H1 (cell line): ENCODE results near the gene ZNF366. TPM values are rescaled to one million over a fixed set of nuclear protein-coding genes. Genes with fewer than 3 reads are reported as not detected.

Experiments used
- CTCF ChIA-PET: fragments of 300-600 bp; sonication (Branson Sonifier 250); formaldehyde crosslinking; loops from one replicate; lab custom pipeline; 2021; ENCODE audit not compliant: partially characterized antibody; lab: Charles Lee
- POLR2A ChIA-PET: fragments of 300-600 bp; sonication (Branson Sonifier 250); formaldehyde crosslinking; loops from one replicate; lab custom pipeline; 2021; ENCODE audit warnings: inconsistent platforms; ENCODE audit not compliant: partially characterized antibody; lab: Charles Lee
- DNase-seq, 2 experiments: peaks; one replicate each; pipeline versions ENCODE4 v3.0.0 to v3.0.0-alpha.2; 2010 to 2022; ENCODE audit warnings: low spot score in 2 of 2, low read depth in 1 of 2, mixed read lengths in 1 of 2
- FAIRE-seq: peaks from 2 replicates; lab custom pipeline; 2011; peaks lifted over from hg19 to GRCh38; lab: Jason Lieb, UNC
- H2AFZ ChIP-seq: 2 replicates; pipeline ENCODE4 v1.8.1; 2012; ENCODE audit warnings: low read length, inconsistent platforms
- H2AK5ac ChIP-seq: 2 replicates; pipeline ENCODE4 v1.6.1; 2013; ENCODE audit warnings: low read depth, low read length
- H2BK120ac ChIP-seq: replicated peaks from 2 replicates; pipeline ENCODE3; 2013; ENCODE audit warnings: low read depth, low read length, inconsistent platforms
- H2BK12ac ChIP-seq: 2 replicates; pipeline ENCODE4 v1.6.1; 2013; ENCODE audit warnings: low read depth, low read length
- H2BK15ac ChIP-seq: 2 replicates; pipeline ENCODE4 v1.6.1; 2013; ENCODE audit warnings: low read length
- H2BK20ac ChIP-seq: 2 replicates; pipeline ENCODE4 v1.6.1; 2013; ENCODE audit warnings: low read length
- H2BK5ac ChIP-seq: 2 replicates; pipeline ENCODE4 v1.6.1; 2013; ENCODE audit warnings: low read depth, low read length
- H3K14ac ChIP-seq: 2 replicates; pipeline ENCODE4 v1.6.1; 2013; ENCODE audit warnings: inconsistent platforms; ENCODE audit not compliant: insufficient read length
- H3K18ac ChIP-seq: 2 replicates; pipeline ENCODE4 v1.6.1; 2013; ENCODE audit warnings: low read length; ENCODE audit errors: extremely low read depth
- H3K23ac ChIP-seq: 2 replicates; pipeline ENCODE4 v1.6.1; 2013; ENCODE audit warnings: inconsistent platforms; ENCODE audit not compliant: insufficient read length
- H3K23me2 ChIP-seq: 2 replicates; pipeline ENCODE4 v1.6.1; 2013; ENCODE audit warnings: low read depth, low read length
- H3K27ac ChIP-seq: 2 replicates; pipeline ENCODE4 v1.6.1; 2011; ENCODE audit warnings: low read depth, low read length, inconsistent platforms
- H3K27me3 ChIP-seq, 4 experiments: replicated peaks in 1 of 4; 1 replicate in 1 of 4; 2 replicates in 3 of 4; pipeline versions ENCODE4 v1.6.1 to v1.8.1; 2011 to 2013; ENCODE audit warnings: low read length in 3 of 4, mild to moderate bottlenecking in 3 of 4, inconsistent platforms in 2 of 4, mixed read lengths in 2 of 4, moderate library complexity in 1 of 4; ENCODE audit not compliant: control insufficient read depth in 3 of 4, insufficient read depth in 3 of 4; ENCODE audit errors: extremely low read depth in 1 of 4
- H3K36me3 ChIP-seq, 4 experiments: 2 replicates each; pipeline versions ENCODE4 v1.6.1 to v1.8.1; 2011 to 2013; ENCODE audit warnings: mild to moderate bottlenecking in 4 of 4, low read length in 3 of 4, moderate library complexity in 2 of 4, control low read depth in 1 of 4, inconsistent platforms in 1 of 4; ENCODE audit not compliant: insufficient read depth in 4 of 4, control insufficient read depth in 2 of 4
- H3K4ac ChIP-seq: replicated peaks from 2 replicates; pipeline ENCODE3; 2013; ENCODE audit warnings: low read length, low read depth, mixed read lengths, inconsistent platforms; ENCODE audit not compliant: insufficient read length
- H3K4me1 ChIP-seq, 4 experiments: replicated peaks in 1 of 4; 1 replicate in 1 of 4; 2 replicates in 3 of 4; pipeline versions ENCODE4 v1.6.1 to v1.8.1; 2011 to 2013; ENCODE audit warnings: low read length in 3 of 4, inconsistent platforms in 2 of 4, mixed read lengths in 1 of 4; ENCODE audit not compliant: insufficient read depth in 4 of 4, control insufficient read depth in 3 of 4
- H3K4me2 ChIP-seq, 2 experiments: 2 replicates each; pipeline versions ENCODE4 v1.6.1 to v1.8.1; 2011 to 2013; ENCODE audit warnings: low read depth in 2 of 2, low read length in 2 of 2, control low read depth in 1 of 2, inconsistent platforms in 1 of 2, mild to moderate bottlenecking in 1 of 2; ENCODE audit not compliant: insufficient read depth in 1 of 2
- H3K4me3 ChIP-seq, 4 experiments: fragments of 200-600, 300-600 bp in 1 of 4; sonication (generic), shearing (Covaris generic), sonication (Bioruptor Twin) in 1 of 4; 2 replicates each; pipeline versions ENCODE4 v1.5.1 to v1.8.1; 2011 to 2016; ENCODE audit warnings: low read length in 4 of 4, low read depth in 3 of 4, control low read depth in 2 of 4, inconsistent platforms in 2 of 4, mild to moderate bottlenecking in 2 of 4, mixed read lengths in 1 of 4, moderate library complexity in 1 of 4; ENCODE audit not compliant: insufficient read depth in 2 of 4; ENCODE audit errors: extremely low read depth in 1 of 4
- H3K56ac ChIP-seq: replicated peaks from 2 replicates; pipeline ENCODE3; 2013; ENCODE audit warnings: low read depth, mild to moderate bottlenecking, mixed read lengths, low read length, inconsistent platforms; ENCODE audit not compliant: insufficient read length
- H3K79me1 ChIP-seq: 2 replicates; pipeline ENCODE4 v1.6.1; 2013; ENCODE audit warnings: low read depth, low read length, control low read depth
- H3K79me2 ChIP-seq, 2 experiments: 2 replicates each; pipeline versions ENCODE4 v1.6.1 to v1.8.1; 2012 to 2013; ENCODE audit warnings: low read length in 2 of 2, mild to moderate bottlenecking in 2 of 2, inconsistent platforms in 1 of 2; ENCODE audit not compliant: insufficient read depth in 2 of 2, control insufficient read depth in 1 of 2
- H3K9ac ChIP-seq, 4 experiments: replicated peaks in 1 of 4; 1 replicate in 1 of 4; 2 replicates in 3 of 4; pipeline versions ENCODE4 v1.6.1 to v1.8.1; 2011 to 2013; ENCODE audit warnings: low read depth in 3 of 4, low read length in 3 of 4, control low read depth in 2 of 4, mild to moderate bottlenecking in 2 of 4, moderate library complexity in 2 of 4, inconsistent platforms in 1 of 4; ENCODE audit errors: extremely low read depth in 1 of 4
- H3K9me3 ChIP-seq, 2 experiments: 2 replicates each; pipeline versions ENCODE4 v1.6.1 to v1.8.1; 2012 to 2013; ENCODE audit warnings: mild to moderate bottlenecking in 2 of 2, moderate library complexity in 2 of 2, control low read depth in 1 of 2, inconsistent platforms in 1 of 2, low read depth in 1 of 2, low read length in 1 of 2, mixed read lengths in 1 of 2; ENCODE audit not compliant: insufficient read depth in 2 of 2
- H4K20me1 ChIP-seq, 2 experiments: replicated peaks in 1 of 2; 2 replicates each; pipeline versions ENCODE3 to v1.8.1; 2011 to 2013; ENCODE audit warnings: inconsistent platforms in 2 of 2, low read length in 2 of 2, mild to moderate bottlenecking in 1 of 2; ENCODE audit not compliant: insufficient read depth in 2 of 2, control insufficient read depth in 1 of 2
- H4K5ac ChIP-seq: 2 replicates; pipeline ENCODE4 v1.6.1; 2013; ENCODE audit warnings: low read length, low read depth, mixed read lengths, inconsistent platforms; ENCODE audit not compliant: insufficient read length
- H4K8ac ChIP-seq: 2 replicates; pipeline ENCODE4 v1.8.0; 2013; ENCODE audit warnings: mild to moderate bottlenecking, moderate library complexity, low read length, inconsistent platforms; ENCODE audit not compliant: insufficient read depth; ENCODE audit errors: extremely low read depth
- H4K91ac ChIP-seq: replicated peaks from 2 replicates; pipeline ENCODE3; 2013; ENCODE audit warnings: low read length, mixed read lengths, inconsistent platforms; ENCODE audit not compliant: insufficient read length
- ASH2L ChIP-seq: fragments of 200-600, 300-600 bp; sonication (generic); IDR thresholded peaks from one replicate; pipeline ENCODE4 v1.7.1; 2017; ENCODE audit warnings: low read length
- ATF3 ChIP-seq: IDR thresholded peaks from 2 replicates; pipeline ENCODE4 v1.6.1; 2011; ENCODE audit warnings: low read depth, mild to moderate bottlenecking, low read length; ENCODE audit not compliant: insufficient read depth
- CBX8 ChIP-seq: fragments of 300-800, 300-1000 bp; sonication (generic); IDR thresholded peaks from 2 replicates; pipeline ENCODE4 v1.7.1; 2016; ENCODE audit warnings: low read depth, low read length, borderline replicate concordance
- E2F6 ChIP-seq: IDR thresholded peaks from 2 replicates; pipeline ENCODE4 v1.6.1; 2012; ENCODE audit warnings: inconsistent platforms
- HDAC2 ChIP-seq, 2 experiments: fragments of 300-600 bp in 1 of 2; sonication (generic) in 1 of 2; IDR thresholded peaks; 2 replicates each; pipeline ENCODE4 v1.6.1; 2011 to 2012; ENCODE audit warnings: low read depth in 2 of 2, low read length in 2 of 2, mild to moderate bottlenecking in 2 of 2, moderate library complexity in 2 of 2, borderline replicate concordance in 1 of 2, inconsistent platforms in 1 of 2
- JUN ChIP-seq: IDR thresholded peaks from 2 replicates; pipeline ENCODE4 v1.6.1; 2011; ENCODE audit warnings: low read depth, mild to moderate bottlenecking, improper control_type of control experiment, low read length
- MAFK ChIP-seq: IDR thresholded peaks from 2 replicates; pipeline ENCODE4 v1.6.1; 2012; ENCODE audit warnings: low read depth, mild to moderate bottlenecking, improper control_type of control experiment, low read length
- POU5F1 ChIP-seq: IDR thresholded peaks from 2 replicates; pipeline ENCODE4 v1.6.1; 2011; ENCODE audit warnings: low read depth, mild to moderate bottlenecking, low read length, moderate library complexity
- RBBP5 ChIP-seq: IDR thresholded peaks from 2 replicates; pipeline ENCODE4 v1.7.1; 2012; ENCODE audit warnings: low read depth, mild to moderate bottlenecking, inconsistent platforms, low read length, moderate library complexity, borderline replicate concordance
- RFX5 ChIP-seq: IDR thresholded peaks from 2 replicates; pipeline ENCODE4 v1.6.1; 2011; ENCODE audit warnings: low read depth, low read length, improper control_type of control experiment, borderline replicate concordance
- SIX5 ChIP-seq: IDR thresholded peaks from 2 replicates; pipeline ENCODE4 v1.6.1; 2011; ENCODE audit warnings: mild to moderate bottlenecking, low read depth, low read length
- TAF1 ChIP-seq: IDR thresholded peaks from 2 replicates; pipeline ENCODE4 v1.6.1; 2011; ENCODE audit warnings: mild to moderate bottlenecking, low read depth, low read length
- WGBS, 2 experiments: shearing (Covaris generic) in 1 of 2; methylation state at CpG; one replicate each; pipeline versions ENCODE4 v1.1.6 to v1.1.7; 2013 to 2015; ENCODE audit warnings: low lambda C conversion rate in 2 of 2, mixed read lengths in 2 of 2, inconsistent platforms in 1 of 2, low coverage in 1 of 2, missing lambda C conversion rate in 1 of 2; ENCODE audit not compliant: insufficient replicate concordance in 2 of 2, insufficient coverage in 1 of 2, insufficient read length in 1 of 2; ENCODE audit errors: extremely low coverage in 1 of 2, missing lambda C conversion rate in 1 of 2; 5-methylcytosine and 5-hydroxymethylcytosine counted together
- polyA plus RNA-seq, 7 experiments: library from polyadenylated mRNA; depleted of rRNA in 3 of 7; stranded (reverse) in 5 of 7; unstranded in 2 of 7; fragments of >200 nt in 5 of 7; fragments of 200-250 nt in 2 of 7; gene quantifications; 1 replicate in 5 of 7; 2 replicates in 1 of 7; 4 replicates in 1 of 7; pipeline versions ENCODE4 v1.2.1 to v1.2.3, GENCODE V29; 2011 to 2013; ENCODE audit warnings: missing spikeins in 2 of 7, mixed read lengths in 2 of 7
- total RNA-seq: library from RNA; stranded (reverse); fragmentation: NEBNext Ultra II Directional; extraction: Animal tissue kit (Norgen Biotek cat#: 25700); gene quantifications from 2 replicates; pipeline ENCODE4 v1.2.1, GENCODE V29; 2021

The ZNF366 gene
- total and polyA plus RNA-seq, 2 of the 8 experiments (the other 6 are each of a cell fraction or from before 2014, with no cell fraction given) = not detected

GRCh38 chr5:72542695-72543094, 35.5 kb upstream of the ZNF366 start:
- H3K4ac ChIP-seq = no peak overlapping the region
- DNase-seq = no peak
- no peak overlapping the region for H3K23ac ChIP-seq
- H2AK5ac ChIP-seq = no peak overlapping the region
- H3K9ac ChIP-seq = no peak overlapping the region
- H3K27me3 ChIP-seq = no peaks in the 10 kb centered on the region
- no peak overlapping the region for H2BK12ac ChIP-seq
- H3K27ac ChIP-seq = no peak overlapping the region
- H2BK20ac ChIP-seq = no peak overlapping the region
- H2BK5ac ChIP-seq = no peak overlapping the region
- H2AFZ ChIP-seq = no peak overlapping the region
- H4K91ac ChIP-seq = no peak overlapping the region
- H3K4me1 ChIP-seq = 0 out of 7 replicates have a peak, but pooled peaks cover 0 to 2% (median 0%) of the 10 kb centered on the region in 4 experiments
- CTCF ChIA-PET = interaction anchor here (1.2 kb wide), 1 partner anchor 12 kb away, joined by 4 read pairs; no protein-coding TSS in a partner anchor
- no peak overlapping the region for H3K4me2 ChIP-seq
- 88% methylated on average over 1 of the region's 1 CpG; no CpG with 5 or more reads in 1 of the 2 experiments for WGBS, 2 experiments
- no peak overlapping the region for H4K5ac ChIP-seq
- H4K20me1 ChIP-seq = no peaks in the 10 kb centered on the region
- no peak overlapping the region for H3K14ac ChIP-seq
- H3K36me3 ChIP-seq = no peaks in the 10 kb centered on the region
- no peak overlapping the region for H3K18ac ChIP-seq
- no peaks in the 10 kb centered on the region for H3K79me1 ChIP-seq
- no peaks in the 10 kb centered on the region for H3K79me2 ChIP-seq
- no peak overlapping the region for H2BK15ac ChIP-seq
- no peaks in the 10 kb centered on the region for H3K9me3 ChIP-seq
- H2BK120ac ChIP-seq = no peak overlapping the region
- H3K56ac ChIP-seq = no peak overlapping the region
- H3K4me3 ChIP-seq = no peak overlapping the region
- no peaks in the 10 kb centered on the region for H3K23me2 ChIP-seq
- POLR2A ChIA-PET = no interaction called here
- no peak overlapping the region for H4K8ac ChIP-seq
- no peak for FAIRE-seq
- TF ChIP-seq SIX5 (no peak), RBBP5 (no peak), POU5F1 (no peak), ASH2L (no peak), CBX8 (no peak), MAFK (no peak), ATF3 (no peak), TAF1 (no peak), HDAC2 (IDR thresholded peaks at IDR 0.05; ENCODE audit: borderline replicate concordance in 1 of 2, low read depth in 2 of 2, low read length in 2 of 2) (no peak), JUN (no peak), E2F6 (no peak), RFX5 (no peak)
